ENCODE results near the gene PCDHGA11. TPM values are rescaled to one million over a fixed set of nuclear protein-coding genes. Genes with fewer than 3 reads are reported as not detected.

Gene PCDHGA11
- total and polyA plus RNA-seq, 9 of the 15 experiments (the other 6 are each of a cell fraction or from before 2014, with no cell fraction given), result 0.04 to 0.07 (median 0.04) TPM; not detected in 4

GRCh38 chr5:141440341-141440740 lies 19.5 kb downstream of the PCDHGA11 start:
- CTCF ChIA-PET (ENCODE audit: low intra/inter-chr PET ratio), result no interaction called here
- Histone ChIP-seq H3K36me3 (ENCODE audit: control insufficient read depth, insufficient read depth, low read length) (no peaks in the 10 kb centered on the region), H3K4me2 (ENCODE audit: insufficient read depth, low read length) (no peak overlapping the region), H3K9ac (ENCODE audit: insufficient read depth in 1 of 2, low read depth in 2 of 2, low read length in 2 of 2) (no peak overlapping the region), H3K4me1 (replicated peaks in 1 of 2; ENCODE audit: control insufficient read depth in 2 of 2, insufficient read depth in 2 of 2, low read length in 2 of 2) (peaks cover 0 to 6% of the 10 kb centered on the region in 2 experiments; a peak in 1 of 5 replicates), H3K9me3 (replicated peaks; ENCODE audit: control insufficient read depth, insufficient read depth, low read depth, low read length) (no peaks in the 10 kb centered on the region), H2AFZ (ENCODE audit: low read depth, low read length) (no peak overlapping the region), H4K20me1 (replicated peaks; ENCODE audit: control insufficient read depth, insufficient read depth, low read length) (no peaks in the 10 kb centered on the region), H3K9me1 (ENCODE audit: control insufficient read depth, insufficient read depth, low read length) (no peaks in the 10 kb centered on the region), H3K4me3 (no peak overlapping the region), H3K79me2 (ENCODE audit: control insufficient read depth, insufficient read depth, low read length) (no peaks in the 10 kb centered on the region), H3K27ac (ENCODE audit: extremely low read depth, low read depth, low read length) (no peak overlapping the region), H3K27me3 (ENCODE audit: control insufficient read depth in 2 of 2, insufficient read depth in 2 of 2, low read length in 2 of 2) (peaks cover 0 to 16% of the 10 kb centered on the region in 2 experiments; a peak in 2 of 5 replicates)
- TF ChIP-seq TEAD2 (tag; IDR thresholded peaks at IDR 0.05) (no peak), MCM2 (IDR thresholded peaks at IDR 0.05; ENCODE audit: low read depth) (no peak), KLF1 (tag; IDR thresholded peaks at IDR 0.05) (no peak), ZNF551 (CRISPR knock-in tag; IDR thresholded peaks at IDR 0.05) (no peak), TCF3 (CRISPR knock-in tag; IDR thresholded peaks at IDR 0.05) (no peak), SREBF2 (CRISPR knock-in tag; IDR thresholded peaks at IDR 0.05) (no peak), HES1 (IDR thresholded peaks at IDR 0.05; ENCODE audit: low read depth) (no peak), NR1H2 (CRISPR knock-in tag; IDR thresholded peaks at IDR 0.05) (no peak), FOXK2 (conservative IDR thresholded peaks at IDR 0.05 in 1 of 2, IDR thresholded peaks at IDR 0.05 in 1 of 2; ENCODE audit: low read depth in 2 of 2) (no peak), KLF16 (IDR thresholded peaks at IDR 0.05) (no peak), CBX8 (IDR thresholded peaks at IDR 0.05; ENCODE audit: borderline replicate concordance, extremely low read depth, low read depth, low read length, poor library complexity, severe bottlenecking) (no peak), HNRNPLL (IDR thresholded peaks at IDR 0.05; ENCODE audit: low read depth, low read length, poor library complexity, severe bottlenecking) (no peak), ZNF121 (CRISPR knock-in tag; conservative IDR thresholded peaks at IDR 0.05) (no peak), MEIS2 (IDR thresholded peaks at IDR 0.05; ENCODE audit: partially characterized antibody) (no peak), MBD1 (CRISPR knock-in tag; IDR thresholded peaks at IDR 0.05) (no peak)
- TF ChIP-seq, protein P1, sequence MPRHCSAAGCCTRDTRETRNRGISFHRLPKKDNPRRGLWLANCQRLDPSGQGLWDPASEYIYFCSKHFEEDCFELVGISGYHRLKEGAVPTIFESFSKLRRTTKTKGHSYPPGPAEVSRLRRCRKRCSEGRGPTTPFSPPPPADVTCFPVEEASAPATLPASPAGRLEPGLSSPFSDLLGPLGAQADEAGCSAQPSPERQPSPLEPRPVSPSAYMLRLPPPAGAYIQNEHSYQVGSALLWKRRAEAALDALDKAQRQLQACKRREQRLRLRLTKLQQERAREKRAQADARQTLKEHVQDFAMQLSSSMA (CRISPR knock-in tag; IDR thresholded peaks at IDR 0.05), result no peak
- BruUV-seq (replicated peaks), result no TSS peak
- 0% methylated on average over 9 of the region's 9 CpGs for WGBS (ENCODE audit: insufficient coverage, low coverage, missing lambda C conversion rate)
- intact Hi-C loops (cut with micrococcal nuclease), result no loop called here
- POLR2A ChIA-PET, result interaction anchor here (0.6 kb wide), 1 partner anchor 70 kb away, joined by 3 read pairs; the partner anchor contains the start of gene PCDHGB3
- in situ Hi-C loops (cut with MboI), result no loop called here
- DNase-seq (ENCODE audit: extremely low read depth in 1 of 4, low spot score in 3 of 4) (no peak), ATAC-seq (no peak), FAIRE-seq (no peak)
